Dendritic cell treated with granulocyte-macrophage colony-stimulating factor and Interleukin-4, amounts not matched to agents 40 ng/mL and 50 ng/mL, for 4 days (primary cell): Measurements from ENCODE around the gene FOXO4.
A peak's percentile ranks its signal among the peaks of the same experiment; 100 is the strongest.

Source experiments
- H3K27ac Mint-ChIP-seq: one replicate; pipeline ENCODE4 v1.8.0; 2022; ENCODE audit warnings: mild to moderate bottlenecking, mixed read lengths
- H3K27me3 Mint-ChIP-seq: one replicate; pipeline ENCODE4 v1.8.0; 2022; ENCODE audit warnings: mild to moderate bottlenecking, mixed read lengths
- H3K36me3 Mint-ChIP-seq: one replicate; pipeline ENCODE4 v1.8.0; 2022; ENCODE audit warnings: low read depth, mixed read lengths
- H3K4me1 Mint-ChIP-seq: one replicate; pipeline ENCODE4 v1.8.0; 2022; ENCODE audit warnings: low read depth, mixed read lengths
- H3K4me3 Mint-ChIP-seq: one replicate; pipeline ENCODE4 v1.8.0; 2022; ENCODE audit warnings: mild to moderate bottlenecking, moderate library complexity, mixed read lengths
- H3K9me3 Mint-ChIP-seq: one replicate; pipeline ENCODE4 v1.8.0; 2022; ENCODE audit warnings: mixed read lengths
- intact Hi-C: fragments of 100-400 bp; cut with micrococcal nuclease; formaldehyde crosslinking; loops from one replicate; pipeline ENCODE4 v1.15.0; 2022

Gene FOXO4

GRCh38 chrX:71082822-71083221 lies 12.8 kb upstream of the FOXO4 start:
- Mint-ChIP-seq H3K4me1 (no peaks in the 10 kb centered on the region), H3K27ac (no peak overlapping the region), H3K36me3 (no peaks in the 10 kb centered on the region), H3K27me3 (no peaks in the 10 kb centered on the region), H3K9me3 (no peaks in the 10 kb centered on the region), H3K4me3 (no peak overlapping the region)
- intact Hi-C loops: no loop called here

- Mint-ChIP-seq H3K9me3 (no peaks in the 10 kb centered on the region), H3K27me3 (no peaks in the 10 kb centered on the region), H3K4me3 (no peak overlapping the region), H3K27ac (no peak overlapping the region), H3K36me3 (no peaks in the 10 kb centered on the region), H3K4me1 (no peaks in the 10 kb centered on the region)
- intact Hi-C loops: no loop called here
Measured at GRCh38 chrX:71085900-71086299, 9.8 kb upstream of the FOXO4 start.

- H3K9me3 Mint-ChIP-seq: no peaks in the 10 kb centered on the region
Measured at GRCh38 chrX:71091263-71091662, 4.4 kb upstream of the FOXO4 start.

GRCh38 chrX:71095033-71095432 lies 618 bp upstream of the FOXO4 start:
- Mint-ChIP-seq H3K9me3 (no peaks in the 10 kb centered on the region), H3K4me1 (peaks cover 6% of the 10 kb centered on the region), H3K4me3 (peak overlapping the region; percentile 92), H3K27ac (peak overlapping the region; percentile 87), H3K27me3 (peaks cover 4% of the 10 kb centered on the region), H3K36me3 (peaks cover 10% of the 10 kb centered on the region)
- intact Hi-C loops: no loop called here

More at GRCh38 chrX:71091263-71091662, 4.4 kb upstream of the FOXO4 start:
- H3K27me3 Mint-ChIP-seq: peaks cover 4% of the 10 kb centered on the region
- no peak overlapping the region for H3K27ac Mint-ChIP-seq
- intact Hi-C loops: no loop called here
- peaks cover 9% of the 10 kb centered on the region for H3K36me3 Mint-ChIP-seq
- H3K4me1 Mint-ChIP-seq: peaks cover 6% of the 10 kb centered on the region
- H3K4me3 Mint-ChIP-seq: no peak overlapping the region

- Mint-ChIP-seq H3K9me3 (no peaks in the 10 kb centered on the region), H3K4me3 (peak overlapping the region; percentile 92), H3K36me3 (peaks cover 20% of the 10 kb centered on the region), H3K27me3 (peaks cover 4% of the 10 kb centered on the region), H3K27ac (peak overlapping the region; percentile 87), H3K4me1 (peaks cover 11% of the 10 kb centered on the region)
- intact Hi-C loops: no loop called here
Measured at GRCh38 chrX:71095981-71096759, 519 bp downstream of the FOXO4 start.

GRCh38 chrX:71096760-71097032 lies 1.0 kb downstream of the FOXO4 start:
- H3K36me3 Mint-ChIP-seq: peaks cover 25% of the 10 kb centered on the region
- peaks cover 11% of the 10 kb centered on the region for H3K4me1 Mint-ChIP-seq
- H3K27ac Mint-ChIP-seq: peak overlapping the region; percentile 87
- no peaks in the 10 kb centered on the region for H3K9me3 Mint-ChIP-seq
- intact Hi-C loops: no loop called here
- peak overlapping the region; percentile 92 for H3K4me3 Mint-ChIP-seq
- H3K27me3 Mint-ChIP-seq: peaks cover 4% of the 10 kb centered on the region

GRCh38 chrX:71098302-71098701 lies 2.7 kb downstream of the FOXO4 start:
- Mint-ChIP-seq H3K27me3 (peaks cover 4% of the 10 kb centered on the region), H3K9me3 (no peaks in the 10 kb centered on the region), H3K4me3 (no peak overlapping the region), H3K36me3 (peaks cover 26% of the 10 kb centered on the region), H3K27ac (no peak overlapping the region), H3K4me1 (peaks cover 19% of the 10 kb centered on the region)
- intact Hi-C loops: loop anchor here (1.0 kb wide), 2 partner anchors 31 to 81 kb away; no protein-coding TSS in a partner anchor

GRCh38 chrX:71098951-71099506 lies 3.4 kb downstream of the FOXO4 start:
- Mint-ChIP-seq H3K4me3 (no peak overlapping the region), H3K27ac (no peak overlapping the region), H3K4me1 (peaks cover 27% of the 10 kb centered on the region), H3K36me3 (peaks cover 26% of the 10 kb centered on the region), H3K9me3 (no peaks in the 10 kb centered on the region), H3K27me3 (peaks cover 3% of the 10 kb centered on the region)
- intact Hi-C loops: loop anchor here (1.0 kb wide), 2 partner anchors 30 to 80 kb away; no protein-coding TSS in a partner anchor

GRCh38 chrX:71099736-71100135 lies 4.1 kb downstream of the FOXO4 start:
- H3K27me3 Mint-ChIP-seq: peaks cover 3% of the 10 kb centered on the region
- intact Hi-C loops: no loop called here
- H3K9me3 Mint-ChIP-seq: no peaks in the 10 kb centered on the region
- no peak overlapping the region for H3K4me3 Mint-ChIP-seq
- H3K27ac Mint-ChIP-seq: no peak overlapping the region
- H3K36me3 Mint-ChIP-seq: peaks cover 26% of the 10 kb centered on the region
- peaks cover 33% of the 10 kb centered on the region for H3K4me1 Mint-ChIP-seq

GRCh38 chrX:71100581-71101505 lies 5.2 kb downstream of the FOXO4 start:
- H3K4me1 Mint-ChIP-seq: peaks cover 31% of the 10 kb centered on the region

GRCh38 chrX:71102292-71102691 lies 6.6 kb downstream of the FOXO4 start:
- Mint-ChIP-seq H3K27me3 (no peaks in the 10 kb centered on the region), H3K4me3 (no peak overlapping the region), H3K4me1 (peaks cover 44% of the 10 kb centered on the region), H3K36me3 (peaks cover 25% of the 10 kb centered on the region), H3K27ac (peak overlapping the region; percentile 82), H3K9me3 (no peaks in the 10 kb centered on the region)
- intact Hi-C loops: no loop called here

More at GRCh38 chrX:71100581-71101505, 5.2 kb downstream of the FOXO4 start:
- H3K36me3 Mint-ChIP-seq: peaks cover 21% of the 10 kb centered on the region
- no peaks in the 10 kb centered on the region for H3K27me3 Mint-ChIP-seq
- H3K27ac Mint-ChIP-seq: peak overlapping the region; percentile 62
- no peaks in the 10 kb centered on the region for H3K9me3 Mint-ChIP-seq
- no peak overlapping the region for H3K4me3 Mint-ChIP-seq
- intact Hi-C loops: no loop called here

GRCh38 chrX:71103110-71103983 lies 7.7 kb downstream of the FOXO4 start:
- Mint-ChIP-seq H3K27ac (peak overlapping the region; percentile 82), H3K36me3 (peaks cover 35% of the 10 kb centered on the region), H3K4me3 (no peak overlapping the region), H3K27me3 (no peaks in the 10 kb centered on the region), H3K9me3 (no peaks in the 10 kb centered on the region), H3K4me1 (peaks cover 55% of the 10 kb centered on the region)
- intact Hi-C loops: no loop called here

GRCh38 chrX:71105628-71106027 lies 10.0 kb downstream of the FOXO4 start:
- no peak overlapping the region for H3K27ac Mint-ChIP-seq

More at GRCh38 chrX:71105628-71106027, 10.0 kb downstream of the FOXO4 start:
- no peak overlapping the region for H3K4me3 Mint-ChIP-seq
- no peaks in the 10 kb centered on the region for H3K9me3 Mint-ChIP-seq
- peaks cover 41% of the 10 kb centered on the region for H3K36me3 Mint-ChIP-seq
- H3K27me3 Mint-ChIP-seq: no peaks in the 10 kb centered on the region
- peaks cover 74% of the 10 kb centered on the region for H3K4me1 Mint-ChIP-seq
- intact Hi-C loops: no loop called here
